Naive thymus-derived CD8-positive, alpha-beta T cell (primary cell): ENCODE data around the gene DNAJB5. TPM values are rescaled to one million over a fixed set of nuclear protein-coding genes. Genes with fewer than 3 reads are reported as not detected.
A peak's percentile ranks its signal among the peaks of the same experiment; 100 is the strongest.

Source experiments
- ATAC-seq, 2 donors: fragments of 150-1000 bp; cut with Tn5 transposase in 1 of 2; sonication (Bioruptor Pico), chemical (Tn5 transposase) in 1 of 2; 1 replicate in 1 of 2; 2 replicates in 1 of 2; pipeline ENCODE4 v1.10.0; 2021; ENCODE audit warnings: mild to moderate bottlenecking in 2 of 2, moderate library complexity in 2 of 2
- POLR2A ChIA-PET: fragments of 350-600 bp; sonication (Branson Sonifier 250); formaldehyde crosslinking; loops from one replicate; lab custom pipeline; 2021; ENCODE audit warnings: antibody characterized with exemption; lab: Charles Lee
- DNase-seq, 10 donors: peaks; one replicate each; pipeline versions ENCODE4 v3.0.0 to v3.0.0-alpha.2; 2020 to 2022
- H3K27ac Mint-ChIP-seq, 10 donors: one replicate each; pipeline ENCODE4 v1.8.0; 2020 to 2022; ENCODE audit warnings: mild to moderate bottlenecking in 10 of 10, mixed read lengths in 10 of 10, moderate library complexity in 4 of 10, inconsistent platforms in 1 of 10
- H3K27me3 Mint-ChIP-seq, 5 donors: one replicate each; pipeline ENCODE4 v1.8.0; 2021 to 2022; ENCODE audit warnings: mixed read lengths in 5 of 5
- H3K36me3 Mint-ChIP-seq, 3 donors: one replicate each; pipeline ENCODE4 v1.8.0; 2020 to 2022; ENCODE audit warnings: mixed read lengths in 3 of 3, mild to moderate bottlenecking in 2 of 3, inconsistent platforms in 1 of 3
- H3K4me1 Mint-ChIP-seq, 4 donors: one replicate each; pipeline ENCODE4 v1.8.0; 2021 to 2022; ENCODE audit warnings: mixed read lengths in 4 of 4
- H3K4me3 Mint-ChIP-seq, 10 donors: one replicate each; pipeline ENCODE4 v1.8.0; 2020 to 2022; ENCODE audit warnings: mild to moderate bottlenecking in 10 of 10, mixed read lengths in 10 of 10, moderate library complexity in 6 of 10, inconsistent platforms in 1 of 10
- H3K9me3 Mint-ChIP-seq, 9 donors: one replicate each; pipeline ENCODE4 v1.8.0; 2020 to 2022; ENCODE audit warnings: mixed read lengths in 9 of 9, mild to moderate bottlenecking in 3 of 9, inconsistent platforms in 1 of 9, moderate library complexity in 1 of 9
- polyA plus RNA-seq, 3 donors: library from polyadenylated mRNA; unstranded; fragments of 300-500 nt; fragmentation: Illumina TruSeq; gene quantifications; one replicate each; pipeline ENCODE4 v1.2.3, GENCODE V29; 2021
- total RNA-seq, 8 experiments: library from RNA in 2 of 8; stranded (reverse) in 2 of 8; gene quantifications; one replicate each; pipeline ENCODE4 v1.2.3 and lab custom pipeline; 2021 to 2026

Gene DNAJB5
- total and polyA plus RNA-seq, 5 experiments from 2014 or later, result 0.47 to 2.0 (median 1.9) TPM

DNA sequence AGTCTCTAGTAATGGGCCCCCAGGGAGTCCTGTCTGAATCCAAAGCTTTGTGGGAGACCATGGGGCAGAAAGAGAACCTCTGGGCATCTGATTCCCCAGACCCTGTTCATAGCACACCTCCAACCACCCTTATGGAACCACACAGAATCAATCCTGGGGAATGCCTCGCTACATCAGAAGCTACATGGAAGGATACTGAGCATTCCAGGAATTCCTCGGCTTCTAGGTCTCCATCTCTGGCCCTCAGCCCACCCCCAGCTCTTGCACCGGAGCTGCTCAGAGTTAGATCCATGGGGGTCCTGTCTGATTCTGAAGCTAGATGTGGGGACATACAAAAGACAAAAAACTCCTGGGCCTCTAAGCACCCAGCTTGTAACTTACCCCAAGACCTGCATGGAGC lies 54.5 kb downstream of the DNAJB5 start:
- Mint-ChIP-seq H3K36me3 (peaks cover 0 to 32% (median 6%) of the 10 kb centered on the region in 3 donors), H3K9me3 (no peaks in the 10 kb centered on the region), H3K27me3 (no peaks in the 10 kb centered on the region), H3K4me1 (peaks cover 0 to 7% (median 1%) of the 10 kb centered on the region in 4 donors), H3K27ac (peak overlapping the region in 1 of 10 donors; percentile 81), H3K4me3 (no peak overlapping the region)
- no peak for ATAC-seq
- POLR2A ChIA-PET, result no interaction called here
- DNase-seq, result no peak

Other genes starting within 250 kb of the DNAJB5 start
- gene PHF24, start 31.5 kb upstream of the DNAJB5 start, total RNA-seq, result not detected
- not detected for gene PHF24, start 31.5 kb upstream of the DNAJB5 start, polyA plus RNA-seq
- 100 to 1,000 TPM; 172 to 177 TPM for gene VCP, start 82.9 kb downstream of the DNAJB5 start, total RNA-seq
- 100 to 1,000 TPM; 136 to 152 (median 142) TPM for gene VCP, start 82.9 kb downstream of the DNAJB5 start, polyA plus RNA-seq
- 10 to 100 TPM; 23.6 to 27.9 TPM for gene FANCG, start 90.2 kb downstream of the DNAJB5 start, total RNA-seq
- gene FANCG, start 90.2 kb downstream of the DNAJB5 start, polyA plus RNA-seq, result 1 to 10 TPM; 4.4 to 9.3 (median 5.9) TPM
- 10 to 100 TPM; 32.6 to 36.1 TPM for gene PIGO, start 106.8 kb downstream of the DNAJB5 start, total RNA-seq
- gene PIGO, start 106.8 kb downstream of the DNAJB5 start, polyA plus RNA-seq, result 10 to 100 TPM; 23.0 to 26.2 (median 23.3) TPM
- 10 to 100 TPM; 47.3 to 53.0 TPM for gene STOML2, start 113.4 kb downstream of the DNAJB5 start, total RNA-seq
- gene STOML2, start 113.4 kb downstream of the DNAJB5 start, polyA plus RNA-seq, result 10 to 100 TPM; 86.7 to 93.9 (median 88.9) TPM
- gene ATOSB, start 126.1 kb downstream of the DNAJB5 start, total RNA-seq, result 1 to 10 TPM; 5.4 to 5.7 TPM
- 1 to 10 TPM; 1.6 to 2.9 (median 2.6) TPM for gene ATOSB, start 126.1 kb downstream of the DNAJB5 start, polyA plus RNA-seq
- 1 to 10 TPM in 1 of 2 experiments, under 1 TPM in 1; 0.94 to 1.4 TPM for gene UNC13B, start 172.3 kb downstream of the DNAJB5 start, total RNA-seq
- gene UNC13B, start 172.3 kb downstream of the DNAJB5 start, polyA plus RNA-seq, result under 1 TPM in 2 of 3 donors, not detected in 1; 0.39 to 0.60 TPM